ENCODE results near the gene ATF3. TPM values are rescaled to one million over a fixed set of nuclear protein-coding genes. Genes with fewer than 3 reads are reported as not detected.

ATF3 gene
- total and polyA plus RNA-seq, 11 donors: 4.6 to 74.5 (median 17.8) TPM

GRCh38 chr1:212670301-212670700, 61.7 kb downstream of the ATF3 start:
- WGBS, 4 donors: 95 to 99% (median 97%) methylated on average over 7 of the region's 7 CpGs
- intact Hi-C loops (cut with DNase I): no loop called here
- Histone ChIP-seq H3K27me3 (peaks cover 0 to 5% (median 0%) of the 10 kb centered on the region in 9 donors), H3K27ac (no peak overlapping the region), H3K4me3 (no peak overlapping the region), H3K36me3 (no peaks in the 10 kb centered on the region), H3K9me3 (no peaks in the 10 kb centered on the region), H3K4me1 (peaks cover 0 to 56% (median 19%) of the 10 kb centered on the region in 12 donors)
- no peak for DNase-seq
- no peak for TF ChIP-seq CTCF (IDR thresholded peaks at IDR 0.05)
- TF ChIP-seq POLR2A (IDR thresholded peaks at IDR 0.05): no peak
- no peak for ATAC-seq

Other genes starting within 250 kb of the ATF3 start
- 1 to 10 TPM; 2.1 to 7.9 (median 3.1) TPM for gene PACC1, start 193.9 kb upstream of the ATF3 start, total RNA-seq
- 1 to 10 TPM; 1.8 to 6.2 TPM for gene PACC1, start 193.9 kb upstream of the ATF3 start, polyA plus RNA-seq
- 100 to 1,000 TPM in 7 of 9 donors, 10 to 100 TPM in 2; 84.2 to 174 (median 105) TPM for gene NENF, start 175.8 kb upstream of the ATF3 start, total RNA-seq
- gene NENF, start 175.8 kb upstream of the ATF3 start, polyA plus RNA-seq: 100 to 1,000 TPM in 1 of 2 donors, 10 to 100 TPM in 1; 69.8 to 170 TPM
- gene BATF3, start 91.1 kb downstream of the ATF3 start, total RNA-seq: 1 to 10 TPM in 4 of 9 donors, under 1 TPM in 4, not detected in 1; 0.50 to 8.9 (median 1.2) TPM
- gene BATF3, start 91.1 kb downstream of the ATF3 start, polyA plus RNA-seq: 1 to 10 TPM in 1 of 2 donors, under 1 TPM in 1; 0.69 to 1.4 TPM
- 10 to 100 TPM; 22.6 to 33.3 (median 24.9) TPM for gene NSL1, start 183.0 kb downstream of the ATF3 start, total RNA-seq
- gene NSL1, start 183.0 kb downstream of the ATF3 start, polyA plus RNA-seq: 10 to 100 TPM in 1 of 2 donors, 1 to 10 TPM in 1; 9.8 to 38.0 TPM
- 10 to 100 TPM; 20.2 to 30.3 (median 24.7) TPM for gene TATDN3, start 183.1 kb downstream of the ATF3 start, total RNA-seq
- 10 to 100 TPM; 18.2 to 24.1 TPM for gene TATDN3, start 183.1 kb downstream of the ATF3 start, polyA plus RNA-seq
- gene SPATA45, start 238.9 kb downstream of the ATF3 start, total RNA-seq: not detected
- not detected for gene SPATA45, start 238.9 kb downstream of the ATF3 start, polyA plus RNA-seq
- gene FLVCR1, start 249.5 kb downstream of the ATF3 start, total RNA-seq: 1 to 10 TPM in 7 of 9 donors, under 1 TPM in 2; 0.44 to 3.0 (median 2.4) TPM
- gene FLVCR1, start 249.5 kb downstream of the ATF3 start, polyA plus RNA-seq: 1 to 10 TPM in 1 of 2 donors, under 1 TPM in 1; 0.84 to 2.5 TPM